H9 (cell line): ENCODE results near the gene TGFBR3L. TPM values are rescaled to one million over a fixed set of nuclear protein-coding genes. Genes with fewer than 3 reads are reported as not detected.

ENCODE experiments used
- DNase-seq: peaks from one replicate; pipeline ENCODE4 v3.0.0-alpha.2; 2017
- H2AFZ ChIP-seq: one replicate; pipeline ENCODE4 v1.6.1; 2013; ENCODE audit warnings: mild to moderate bottlenecking, low read length, control low read depth, moderate library complexity
- H2AK5ac ChIP-seq: 2 replicates; pipeline ENCODE4 v1.6.1; 2013; ENCODE audit warnings: low read length, control low read depth, mixed read lengths; ENCODE audit not compliant: insufficient read length
- H2BK120ac ChIP-seq: one replicate; pipeline ENCODE4 v1.6.1; 2013; ENCODE audit warnings: low read depth, mild to moderate bottlenecking, low read length, control low read depth, inconsistent platforms; ENCODE audit not compliant: poor library complexity, severe bottlenecking
- H2BK12ac ChIP-seq: 2 replicates; pipeline ENCODE4 v1.6.1; 2013; ENCODE audit warnings: low read length, control low read depth, mixed read lengths, low read depth; ENCODE audit not compliant: insufficient read length
- H2BK15ac ChIP-seq: 2 replicates; pipeline ENCODE4 v1.6.1; 2013; ENCODE audit warnings: low read depth, low read length, control low read depth
- H2BK20ac ChIP-seq: one replicate; pipeline ENCODE4 v1.6.1; 2013; ENCODE audit warnings: low read depth, mild to moderate bottlenecking, low read length, control low read depth, inconsistent platforms; ENCODE audit not compliant: poor library complexity, severe bottlenecking
- H2BK5ac ChIP-seq: 2 replicates; pipeline ENCODE4 v1.6.1; 2013; ENCODE audit warnings: low read length, control low read depth, mixed read lengths; ENCODE audit not compliant: insufficient read length
- H3K14ac ChIP-seq: 2 replicates; pipeline ENCODE4 v1.6.1; 2013; ENCODE audit warnings: low read length, control low read depth; ENCODE audit not compliant: insufficient read depth
- H3K18ac ChIP-seq: 2 replicates; pipeline ENCODE4 v1.6.1; 2013; ENCODE audit warnings: low read depth, mild to moderate bottlenecking, mixed read lengths, low read length, control low read depth; ENCODE audit not compliant: insufficient read length
- H3K23ac ChIP-seq: 2 replicates; pipeline ENCODE4 v1.6.1; 2013; ENCODE audit warnings: low read length, control low read depth, mixed read lengths, low read depth; ENCODE audit not compliant: insufficient read length
- H3K23me2 ChIP-seq: 2 replicates; pipeline ENCODE4 v1.6.1; 2013; ENCODE audit warnings: low read depth, mild to moderate bottlenecking, mixed read lengths, low read length, control low read depth; ENCODE audit not compliant: insufficient read length, poor library complexity, severe bottlenecking
- H3K27ac ChIP-seq: 2 replicates; pipeline ENCODE4 v1.5.1; 2013; ENCODE audit warnings: low read length, control low read depth, mixed read lengths, low read depth; ENCODE audit not compliant: insufficient read length
- H3K27me3 ChIP-seq: 2 replicates; pipeline ENCODE4 v1.6.1; 2013; ENCODE audit warnings: low read length, control low read depth, inconsistent platforms; ENCODE audit not compliant: insufficient read depth
- H3K4ac ChIP-seq: 2 replicates; pipeline ENCODE4 v1.6.1; 2013; ENCODE audit warnings: low read depth, mild to moderate bottlenecking, control low read depth, inconsistent platforms, low read length, moderate library complexity
- H3K4me1 ChIP-seq: 2 replicates; pipeline ENCODE4 v1.6.1; 2013; ENCODE audit warnings: low read length, control low read depth, inconsistent platforms; ENCODE audit not compliant: insufficient read depth
- H3K4me2 ChIP-seq: 2 replicates; pipeline ENCODE4 v1.6.1; 2013; ENCODE audit warnings: low read length, control low read depth, mixed read lengths; ENCODE audit not compliant: insufficient read length, insufficient read depth
- H3K56ac ChIP-seq: 2 replicates; pipeline ENCODE4 v1.6.1; 2013; ENCODE audit warnings: low read depth, mild to moderate bottlenecking, mixed read lengths, low read length, control low read depth; ENCODE audit not compliant: insufficient read length
- H3K79me1 ChIP-seq: 2 replicates; pipeline ENCODE4 v1.6.1; 2013; ENCODE audit warnings: low read depth, mild to moderate bottlenecking, moderate library complexity, low read length, control low read depth, inconsistent platforms; ENCODE audit not compliant: insufficient read depth, poor library complexity, severe bottlenecking
- H3K79me2 ChIP-seq: 2 replicates; pipeline ENCODE4 v1.6.1; 2013; ENCODE audit warnings: low read length, control low read depth, inconsistent platforms; ENCODE audit not compliant: insufficient read depth
- H3K9ac ChIP-seq: 2 replicates; pipeline ENCODE4 v1.6.1; 2013; ENCODE audit warnings: low read length, control low read depth, mixed read lengths; ENCODE audit not compliant: insufficient read length; ENCODE audit errors: extremely low read depth
- H3K9me3 ChIP-seq: one replicate; pipeline ENCODE4 v1.6.1; 2013; ENCODE audit warnings: low read depth, low read length, inconsistent platforms; ENCODE audit not compliant: control insufficient read depth
- H3T11ph ChIP-seq: one replicate; pipeline ENCODE4 v1.6.1; 2013; ENCODE audit warnings: mild to moderate bottlenecking, low read length, control low read depth, inconsistent platforms
- H4K20me1 ChIP-seq: one replicate; pipeline ENCODE4 v1.6.1; 2013; ENCODE audit not compliant: control insufficient read depth, insufficient read length, insufficient read depth
- H4K5ac ChIP-seq: 2 replicates; pipeline ENCODE4 v1.6.1; 2013; ENCODE audit warnings: low read depth, mild to moderate bottlenecking, mixed read lengths, low read length, control low read depth; ENCODE audit not compliant: insufficient read length
- H4K8ac ChIP-seq: replicated peaks from 2 replicates; pipeline ENCODE4 v1.6.1; 2013; ENCODE audit warnings: low read length, control low read depth, mixed read lengths, low read depth; ENCODE audit not compliant: insufficient read length
- H4K91ac ChIP-seq: 2 replicates; pipeline ENCODE4 v1.6.1; 2013; ENCODE audit warnings: low read depth, mild to moderate bottlenecking, moderate library complexity, mixed read lengths, low read length, control low read depth; ENCODE audit not compliant: insufficient read length
- H3K27ac Mint-ChIP-seq, 3 experiments: 2 replicates in 2 of 3; 3 replicates in 1 of 3; pipeline ENCODE4 v1.8.0; 2020 to 2021; ENCODE audit warnings: mixed read lengths in 3 of 3, mild to moderate bottlenecking in 1 of 3, moderate library complexity in 1 of 3
- H3K27me3 Mint-ChIP-seq: 2 replicates; pipeline ENCODE4 v1.8.0; 2021; ENCODE audit warnings: low read depth, mild to moderate bottlenecking, moderate library complexity, mixed read lengths
- H3K36me3 Mint-ChIP-seq, 3 experiments: 2 replicates in 2 of 3; 3 replicates in 1 of 3; pipeline ENCODE4 v1.8.0; 2020 to 2021; ENCODE audit warnings: low read depth in 3 of 3, mixed read lengths in 3 of 3; ENCODE audit not compliant: insufficient read depth in 1 of 3
- H3K4me1 Mint-ChIP-seq, 2 experiments: 2 replicates each; pipeline ENCODE4 v1.8.0; 2020; ENCODE audit warnings: mixed read lengths in 2 of 2
- H3K4me3 Mint-ChIP-seq, 2 experiments: 2 replicates in 1 of 2; 3 replicates in 1 of 2; pipeline ENCODE4 v1.8.0; 2020 to 2021; ENCODE audit warnings: mild to moderate bottlenecking in 2 of 2, mixed read lengths in 2 of 2, moderate library complexity in 1 of 2
- H3K9me3 Mint-ChIP-seq, 2 experiments: 2 replicates in 1 of 2; 3 replicates in 1 of 2; pipeline ENCODE4 v1.8.0; 2020; ENCODE audit warnings: mild to moderate bottlenecking in 2 of 2, mixed read lengths in 2 of 2, moderate library complexity in 1 of 2
- WGBS: extraction: QIAGEN DNeasy Blood & Tissue Kit; methylation state at CpG from one replicate; pipeline ENCODE4 v1.1.7; 2013; ENCODE audit warnings: missing lambda C conversion rate, low lambda C conversion rate, mixed read lengths; ENCODE audit not compliant: insufficient read length; ENCODE audit errors: extremely low coverage; 5-methylcytosine and 5-hydroxymethylcytosine counted together
- total RNA-seq: library from RNA; stranded (reverse); gene quantifications from 2 replicates; pipeline ENCODE4 v1.2.1, GENCODE V29; 2021
- TF ChIP-seq, protein P1 (sequence below): fragments of 200-600 bp; sonication (generic); conservative IDR thresholded peaks from 3 replicates; pipeline ENCODE4 v1.8.0; 2021; ENCODE audit warnings: antibody characterized with exemption, mild to moderate bottlenecking

TGFBR3L gene
- total RNA-seq, 1 experiment from 2014 or later, result 5.5 TPM

DNA sequence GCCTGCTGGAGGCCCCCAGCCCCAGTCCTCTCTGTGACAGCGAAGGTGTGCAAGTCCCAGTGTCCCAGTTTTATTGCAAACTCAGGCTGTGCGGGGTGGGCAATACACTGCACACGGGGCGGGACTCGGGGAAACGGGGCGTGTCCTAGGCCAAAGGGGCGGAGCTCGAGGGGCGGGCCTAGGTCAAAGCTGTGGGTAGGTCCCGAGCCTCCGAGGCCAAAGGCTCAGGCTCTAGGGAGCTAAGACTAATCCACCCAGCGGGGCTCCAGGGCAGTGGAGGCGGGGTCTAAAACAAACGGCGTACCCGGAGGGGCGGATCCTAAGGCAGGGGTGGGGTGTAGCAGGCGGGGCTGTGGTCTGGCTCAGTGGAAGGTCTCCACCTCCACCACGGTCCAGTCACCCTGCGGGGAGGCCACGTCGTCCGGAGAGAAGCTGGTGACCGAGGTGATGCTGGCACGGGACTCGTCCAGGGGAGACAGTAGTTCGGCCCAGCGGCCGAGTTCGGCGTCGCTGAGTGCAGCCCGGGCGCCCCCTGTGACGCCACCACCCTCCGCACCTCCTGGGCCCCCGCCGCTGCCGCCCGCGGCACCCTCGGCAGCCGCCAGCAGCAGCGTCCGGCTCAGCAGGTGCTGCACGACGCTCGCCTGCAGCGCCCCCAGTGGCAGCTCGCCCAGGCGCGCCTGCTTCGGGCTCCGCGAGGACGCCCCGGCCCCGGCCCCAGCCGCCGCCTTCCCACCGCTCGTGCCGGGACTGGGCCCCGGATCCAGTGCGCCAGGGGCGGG, 45.8 kb upstream of the TGFBR3L start:
- no peak overlapping the region for H4K91ac ChIP-seq
- no peak overlapping the region for H2BK5ac ChIP-seq
- no peak overlapping the region for H2BK12ac ChIP-seq
- no peak overlapping the region for H3K18ac ChIP-seq
- H2AK5ac ChIP-seq, result no peak overlapping the region
- Mint-ChIP-seq H3K36me3 (peaks cover 0 to 6% (median 5%) of the 10 kb centered on the region in 3 experiments; a peak in 4 of 7 replicates), H3K4me3 (peak overlapping the region; percentile 42 to 79), H3K27ac (peak overlapping the region in 1 of 3 experiments; percentile 89; a peak in 3 of 7 replicates), H3K27me3 (peaks cover 45% of the 10 kb centered on the region), H3K4me1 (peaks cover 18 to 46% of the 10 kb centered on the region in 2 experiments), H3K9me3 (no peaks in the 10 kb centered on the region)
- no peak overlapping the region for H3K4ac ChIP-seq
- no peak overlapping the region for H3K14ac ChIP-seq
- no peak overlapping the region for H4K8ac ChIP-seq
- no peak overlapping the region for H3T11ph ChIP-seq
- H2BK15ac ChIP-seq, result no peak overlapping the region
- H3K27ac ChIP-seq, result no peak overlapping the region
- no peaks in the 10 kb centered on the region; the same call in 1 of the 2 replicates for H3K4me1 ChIP-seq
- H2BK120ac ChIP-seq, result no peak overlapping the region
- no peak overlapping the region for H4K5ac ChIP-seq
- peaks cover 3% of the 10 kb centered on the region; the same call in 1 of the 2 replicates for H3K27me3 ChIP-seq
- peak overlapping the region; percentile 40 for H3K4me2 ChIP-seq
- H3K79me2 ChIP-seq, result no peaks in the 10 kb centered on the region
- whole genome bisulfite sequencing, result no CpG with 5 or more reads among the region's 67 CpGs
- H2AFZ ChIP-seq, result no peak overlapping the region
- no peaks in the 10 kb centered on the region for H3K79me1 ChIP-seq
- H3K23me2 ChIP-seq, result peaks cover 21% of the 10 kb centered on the region
- DNase-seq, result peak; percentile 93
- H3K23ac ChIP-seq, result no peak overlapping the region
- H3K9me3 ChIP-seq, result no peaks in the 10 kb centered on the region
- TF ChIP-seq, protein P1, sequence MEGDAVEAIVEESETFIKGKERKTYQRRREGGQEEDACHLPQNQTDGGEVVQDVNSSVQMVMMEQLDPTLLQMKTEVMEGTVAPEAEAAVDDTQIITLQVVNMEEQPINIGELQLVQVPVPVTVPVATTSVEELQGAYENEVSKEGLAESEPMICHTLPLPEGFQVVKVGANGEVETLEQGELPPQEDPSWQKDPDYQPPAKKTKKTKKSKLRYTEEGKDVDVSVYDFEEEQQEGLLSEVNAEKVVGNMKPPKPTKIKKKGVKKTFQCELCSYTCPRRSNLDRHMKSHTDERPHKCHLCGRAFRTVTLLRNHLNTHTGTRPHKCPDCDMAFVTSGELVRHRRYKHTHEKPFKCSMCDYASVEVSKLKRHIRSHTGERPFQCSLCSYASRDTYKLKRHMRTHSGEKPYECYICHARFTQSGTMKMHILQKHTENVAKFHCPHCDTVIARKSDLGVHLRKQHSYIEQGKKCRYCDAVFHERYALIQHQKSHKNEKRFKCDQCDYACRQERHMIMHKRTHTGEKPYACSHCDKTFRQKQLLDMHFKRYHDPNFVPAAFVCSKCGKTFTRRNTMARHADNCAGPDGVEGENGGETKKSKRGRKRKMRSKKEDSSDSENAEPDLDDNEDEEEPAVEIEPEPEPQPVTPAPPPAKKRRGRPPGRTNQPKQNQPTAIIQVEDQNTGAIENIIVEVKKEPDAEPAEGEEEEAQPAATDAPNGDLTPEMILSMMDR, result peak; percentile 92
- no peak overlapping the region for H3K56ac ChIP-seq
- H2BK20ac ChIP-seq, result no peak overlapping the region
- no peak overlapping the region for H3K9ac ChIP-seq
- H4K20me1 ChIP-seq, result peaks cover 4% of the 10 kb centered on the region
